K562 (cell line): Measurements from ENCODE around the gene CIAO2B. TPM values are rescaled to one million over a fixed set of nuclear protein-coding genes. Genes with fewer than 3 reads are reported as not detected.
A peak's percentile ranks its signal among the peaks of the same experiment; 100 is the strongest.

Source experiments
- BRF2 ChIP-seq: IDR thresholded peaks from 3 replicates; pipeline ENCODE4 v1.6.1; 2011; ENCODE audit warnings: borderline replicate concordance, mild to moderate bottlenecking; ENCODE audit not compliant: insufficient read length, insufficient read depth
- CREM ChIP-seq: IDR thresholded peaks from 2 replicates; pipeline ENCODE4 v1.6.1; 2014; ENCODE audit warnings: antibody characterized with exemption, low read depth
- E4F1 ChIP-seq: fragments of 250-450 bp; sonication (Bioruptor Pico); IDR thresholded peaks from 2 replicates; pipeline ENCODE4 v1.5.0; 2021; ENCODE audit warnings: mild to moderate bottlenecking, borderline replicate concordance
- MLX ChIP-seq, 2 experiments: fragments of 450-650 bp in 1 of 2; sonication (generic) in 1 of 2; formaldehyde crosslinking; conservative IDR thresholded peaks; 2 replicates each; pipeline versions ENCODE4 v1.4.0 to v1.8.1; 2020 to 2022; ENCODE audit warnings: mild to moderate bottlenecking in 1 of 2, missing genetic modification reagents in 1 of 2
- MTA1 ChIP-seq: fragments of 450-650 bp; IDR thresholded peaks from 2 replicates; pipeline ENCODE4 v1.6.1; 2017; ENCODE audit warnings: borderline replicate concordance
- RBM25 ChIP-seq: fragments of 200-400 bp; formaldehyde crosslinking; IDR thresholded peaks from 2 replicates; pipeline ENCODE4 v1.6.1; 2018; ENCODE audit warnings: low read length, low read depth, moderate library complexity; ENCODE audit not compliant: severe bottlenecking
- RREB1 ChIP-seq: fragments of 250-450 bp; sonication (Bioruptor Pico); IDR thresholded peaks from 2 replicates; pipeline ENCODE4 v1.4.0; 2020
- SAFB2 ChIP-seq: fragments of 200-400 bp; formaldehyde crosslinking; IDR thresholded peaks from 2 replicates; pipeline ENCODE4 v1.6.1; 2018; ENCODE audit warnings: borderline replicate concordance, low read length, low read depth, moderate library complexity; ENCODE audit not compliant: severe bottlenecking
- TFAP4 ChIP-seq: sonication (generic); formaldehyde crosslinking; IDR thresholded peaks from 2 replicates; pipeline ENCODE4 v1.8.0; 2022; ENCODE audit warnings: missing genetic modification reagents, mild to moderate bottlenecking, moderate library complexity, borderline replicate concordance
- YY1 ChIP-seq, 3 experiments: IDR thresholded peaks; 2 replicates each; pipeline ENCODE4 v1.6.1; 2011; ENCODE audit warnings: low read length in 2 of 3, mild to moderate bottlenecking in 2 of 3, moderate library complexity in 2 of 3, borderline replicate concordance in 1 of 3, control low read depth in 1 of 3, low read depth in 1 of 3; ENCODE audit not compliant: insufficient read depth in 3 of 3, insufficient replicate concordance in 2 of 3, control insufficient read depth in 1 of 3, insufficient read length in 1 of 3; ENCODE audit errors: extremely low read depth in 1 of 3
- ZC3H4 ChIP-seq: sonication (generic); formaldehyde crosslinking; IDR thresholded peaks from 2 replicates; pipeline ENCODE4 v1.9.0; 2021; ENCODE audit warnings: missing genetic modification reagents, borderline replicate concordance
- ZFP30 ChIP-seq: fragments of 250-450 bp; sonication (Bioruptor Pico); IDR thresholded peaks from 2 replicates; pipeline ENCODE4 v1.8.0; 2022; ENCODE audit warnings: moderate library complexity, mild to moderate bottlenecking, inconsistent platforms, borderline replicate concordance
- ZNF224 ChIP-seq: sonication (generic); formaldehyde crosslinking; IDR thresholded peaks from 2 replicates; pipeline ENCODE4 v1.8.0; 2022; ENCODE audit warnings: mild to moderate bottlenecking, missing genetic modification reagents
- polyA plus RNA-seq, 8 experiments: library from polyadenylated mRNA; depleted of rRNA in 4 of 8; stranded (reverse) in 5 of 8; unstranded in 3 of 8; fragments of >200 nt; fragmentation: Nextera tagmentation in 2 of 8; fragmentation: Illumina TruSeq in 1 of 8; extraction: Ambion mirVana in 2 of 8; extraction: Trizol in 1 of 8; gene quantifications; 2 replicates each; pipeline versions ENCODE4 v1.2.1 to v1.2.3, GENCODE V29; 2011 to 2014; ENCODE audit warnings: inconsistent platforms in 1 of 8, missing spikeins in 1 of 8
- total RNA-seq, 7 experiments: library from RNA; depleted of rRNA in 6 of 7; stranded (reverse); fragments of >200 nt in 6 of 7; fragmentation: Illumina TruSeq in 2 of 7; extraction: Trizol in 2 of 7; gene quantifications; 2 replicates each; pipeline versions ENCODE4 v1.2.1 to v1.2.3, GENCODE V29; 2011 to 2021; ENCODE audit warnings: low replicate concordance in 1 of 7

Gene CIAO2B
- total and polyA plus RNA-seq, 9 of the 15 experiments (the other 6 are each of a cell fraction or from before 2014, with no cell fraction given), result 86.8 to 182 (median 113) TPM

GRCh38 chr16:66924527-66925321 is 9.5 kb downstream of the CIAO2B start (continued):
- TF ChIP-seq YY1 (IDR thresholded peaks at IDR 0.05; ENCODE audit: borderline replicate concordance in 1 of 3, control insufficient read depth in 1 of 3, extremely low read depth in 1 of 3, insufficient read depth in 3 of 3, insufficient read length in 1 of 3, insufficient replicate concordance in 2 of 3, low read depth in 1 of 3, low read length in 2 of 3) (peak in 1 of 3 experiments; percentile 27), SAFB2 (no peak), TFAP4 (CRISPR knock-in tag) (peak; percentile 54; the same call in 1 of the 2 replicates), MLX (CRISPR knock-in tag; conservative IDR thresholded peaks at IDR 0.05) (no peak), RBM25 (no peak), MTA1 (no peak), ZC3H4 (CRISPR knock-in tag) (no peak), E4F1 (CRISPR knock-in tag) (no peak), ZNF224 (CRISPR knock-in tag) (no peak), ZFP30 (CRISPR knock-in tag) (no peak), RREB1 (no peak), CREM (no peak), BRF2 (no peak)
